ENCODE results near the gene PRKCD. TPM values are rescaled to one million over a fixed set of nuclear protein-coding genes. Genes with fewer than 3 reads are reported as not detected.

The PRKCD gene
- total and polyA plus RNA-seq, 2 donors (not counting 1 experiment from before 2014, with no cell fraction given): 46.7 to 68.8 TPM

DNA sequence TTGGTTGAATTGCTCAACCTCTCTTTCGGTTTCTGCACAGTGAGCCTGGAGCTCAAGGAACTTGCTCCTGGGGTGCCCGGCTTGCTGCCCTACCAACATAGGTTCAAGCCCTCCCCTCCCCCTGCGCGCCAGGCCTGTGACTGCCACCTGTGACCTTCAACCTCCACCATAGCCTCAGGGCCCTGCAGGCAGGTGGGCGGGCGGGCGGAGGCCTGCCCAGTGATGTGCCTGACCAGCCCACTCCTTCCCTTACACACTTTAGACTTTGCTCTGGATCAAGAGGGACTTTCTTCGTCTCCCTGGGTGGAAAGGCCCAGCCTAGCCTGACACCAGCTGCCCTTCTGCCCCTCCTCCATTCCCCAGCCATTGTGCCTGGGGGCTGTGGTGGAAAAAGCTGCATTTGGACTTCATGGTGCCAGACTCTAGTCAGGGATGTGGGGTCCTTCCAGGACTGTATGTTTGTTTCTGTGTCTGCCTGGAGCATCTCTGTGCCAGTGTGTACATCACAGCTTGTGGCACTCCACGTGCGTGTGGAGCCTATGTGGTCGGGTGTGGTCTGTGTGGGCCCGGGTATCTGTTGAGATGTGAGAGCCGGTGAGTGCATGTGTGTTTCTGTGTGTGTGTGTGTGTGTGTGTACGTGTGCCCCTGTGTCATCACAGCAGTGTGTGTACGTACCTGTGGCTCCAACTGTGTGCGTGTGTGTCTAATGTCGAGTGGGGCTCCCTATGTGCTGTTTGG, 9.5 kb downstream of the PRKCD start:
- Histone ChIP-seq H3K79me2 (ENCODE audit: control insufficient read depth, insufficient read depth, low read length) (peaks cover 100% of the 10 kb centered on the region), H3K4me3 (ENCODE audit: control extremely low read depth in 1 of 5, extremely low read depth in 1 of 5, insufficient read depth in 1 of 5, low read depth in 2 of 5, low read length in 4 of 5) (peak overlapping the region in 3 of 5 experiments; percentile 13 to 45 (median 26)), H4K20me1 (ENCODE audit: control insufficient read depth, insufficient read depth, low read length, poor library complexity, severe bottlenecking) (peaks cover 100% of the 10 kb centered on the region), H3K27me3 (replicated peaks in 1 of 4; ENCODE audit: control extremely low read depth in 1 of 4, control insufficient read depth in 3 of 4, insufficient read depth in 4 of 4, low read length in 3 of 4) (no peaks in the 10 kb centered on the region), H3K27ac (ENCODE audit: low read length in 2 of 2) (no peak overlapping the region), H3K36me3 (replicated peaks in 1 of 2; ENCODE audit: control extremely low read depth in 1 of 2, control insufficient read depth in 1 of 2, extremely low read depth in 1 of 2, insufficient read depth in 2 of 2, low read length in 1 of 2) (peaks cover 0 to 51% of the 10 kb centered on the region in 2 experiments), H3K4me1 (ENCODE audit: control insufficient read depth in 2 of 2, insufficient read depth in 2 of 2, low read length in 2 of 2) (peaks cover 99 to 100% of the 10 kb centered on the region in 2 donors), H3K4me2 (replicated peaks; ENCODE audit: low read depth, low read length, poor library complexity, severe bottlenecking) (peak overlapping the region; percentile 78), H3K9ac (ENCODE audit: low read length) (peak overlapping the region; percentile 11), H3K9me3 (ENCODE audit: control extremely low read depth in 1 of 3, control insufficient read depth in 2 of 3, insufficient read depth in 1 of 3, low read length in 2 of 3) (no peaks in the 10 kb centered on the region), H2AFZ (ENCODE audit: insufficient read depth, low read depth, low read length, poor library complexity, severe bottlenecking) (no peak overlapping the region)
- DNase-seq: peak; percentile 69
- ChIA-PET CTCF (interaction anchor here (1.0 to 2.6 kb wide), 6 partner anchors 11 to 36 kb away, joined by 3 to 17 read pairs (median 7); partner anchors contain the start of gene PRKCD), POLR2A (interaction anchor here (0.5 to 1.9 kb wide), 3 partner anchors 8 to 10 kb away, joined by 3 to 11 read pairs (median 4); partner anchors contain the start of gene PRKCD)
- no peak for TF ChIP-seq EZH2 (IDR thresholded peaks at IDR 0.05; ENCODE audit: borderline replicate concordance, insufficient read depth, low read depth, low read length, poor library complexity, severe bottlenecking)
- TF ChIP-seq, protein P1, sequence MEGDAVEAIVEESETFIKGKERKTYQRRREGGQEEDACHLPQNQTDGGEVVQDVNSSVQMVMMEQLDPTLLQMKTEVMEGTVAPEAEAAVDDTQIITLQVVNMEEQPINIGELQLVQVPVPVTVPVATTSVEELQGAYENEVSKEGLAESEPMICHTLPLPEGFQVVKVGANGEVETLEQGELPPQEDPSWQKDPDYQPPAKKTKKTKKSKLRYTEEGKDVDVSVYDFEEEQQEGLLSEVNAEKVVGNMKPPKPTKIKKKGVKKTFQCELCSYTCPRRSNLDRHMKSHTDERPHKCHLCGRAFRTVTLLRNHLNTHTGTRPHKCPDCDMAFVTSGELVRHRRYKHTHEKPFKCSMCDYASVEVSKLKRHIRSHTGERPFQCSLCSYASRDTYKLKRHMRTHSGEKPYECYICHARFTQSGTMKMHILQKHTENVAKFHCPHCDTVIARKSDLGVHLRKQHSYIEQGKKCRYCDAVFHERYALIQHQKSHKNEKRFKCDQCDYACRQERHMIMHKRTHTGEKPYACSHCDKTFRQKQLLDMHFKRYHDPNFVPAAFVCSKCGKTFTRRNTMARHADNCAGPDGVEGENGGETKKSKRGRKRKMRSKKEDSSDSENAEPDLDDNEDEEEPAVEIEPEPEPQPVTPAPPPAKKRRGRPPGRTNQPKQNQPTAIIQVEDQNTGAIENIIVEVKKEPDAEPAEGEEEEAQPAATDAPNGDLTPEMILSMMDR (IDR thresholded peaks at IDR 0.05): no peak
- 55% methylated on average over 16 of the region's 17 CpGs for WGBS (ENCODE audit: insufficient coverage)
- intact Hi-C loops (cut with micrococcal nuclease): loop anchor here (1.0 kb wide), 2 partner anchors 8 to 10 kb away; no protein-coding TSS in a partner anchor
- Mint-ChIP-seq H3K27me3 (no peaks in the 10 kb centered on the region), H3K4me3 (peak overlapping the region; percentile 67), H3K9me3 (ENCODE audit: insufficient read depth) (no peaks in the 10 kb centered on the region), H3K4me1 (peaks cover 99% of the 10 kb centered on the region), H3K27ac (peak overlapping the region; percentile 83)
- ATAC-seq (ENCODE audit: low read depth): peak; percentile 48

DNA sequence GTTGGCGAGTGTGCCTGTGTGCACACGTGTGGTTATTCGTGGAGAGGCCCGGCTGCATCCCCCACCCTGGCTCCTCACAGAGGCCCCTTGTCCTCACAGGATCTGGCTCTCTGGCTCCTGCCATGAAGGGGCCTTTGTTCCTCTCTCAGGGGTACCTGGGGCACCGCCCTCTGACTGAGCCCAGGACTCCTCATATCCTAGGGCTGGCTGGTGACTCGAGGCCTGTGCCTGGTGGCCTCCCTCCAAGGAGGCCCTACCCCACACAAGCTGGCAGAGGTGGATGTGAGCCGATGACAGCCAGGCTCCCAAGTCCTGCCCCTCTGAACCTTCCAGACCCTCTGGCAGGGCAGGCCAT, 10.0 kb downstream of the PRKCD start:
- Histone ChIP-seq H3K79me2 (ENCODE audit: control insufficient read depth, insufficient read depth, low read length) (peaks cover 100% of the 10 kb centered on the region), H3K9ac (ENCODE audit: low read length) (no peak overlapping the region), H3K4me1 (ENCODE audit: control insufficient read depth in 2 of 2, insufficient read depth in 2 of 2, low read length in 2 of 2) (peaks cover 100% of the 10 kb centered on the region in 2 donors), H4K20me1 (ENCODE audit: control insufficient read depth, insufficient read depth, low read length, poor library complexity, severe bottlenecking) (peaks cover 100% of the 10 kb centered on the region), H3K9me3 (ENCODE audit: control extremely low read depth in 1 of 3, control insufficient read depth in 2 of 3, insufficient read depth in 1 of 3, low read length in 2 of 3) (no peaks in the 10 kb centered on the region), H3K4me2 (replicated peaks; ENCODE audit: low read depth, low read length, poor library complexity, severe bottlenecking) (peak overlapping the region; percentile 78), H2AFZ (ENCODE audit: insufficient read depth, low read depth, low read length, poor library complexity, severe bottlenecking) (no peak overlapping the region), H3K36me3 (replicated peaks in 1 of 2; ENCODE audit: control extremely low read depth in 1 of 2, control insufficient read depth in 1 of 2, extremely low read depth in 1 of 2, insufficient read depth in 2 of 2, low read length in 1 of 2) (peaks cover 0 to 52% of the 10 kb centered on the region in 2 experiments), H3K27ac (ENCODE audit: low read length in 2 of 2) (no peak overlapping the region), H3K27me3 (replicated peaks in 1 of 4; ENCODE audit: control extremely low read depth in 1 of 4, control insufficient read depth in 3 of 4, insufficient read depth in 4 of 4, low read length in 3 of 4) (no peaks in the 10 kb centered on the region), H3K4me3 (ENCODE audit: control extremely low read depth in 1 of 5, extremely low read depth in 1 of 5, insufficient read depth in 1 of 5, low read depth in 2 of 5, low read length in 4 of 5) (no peak overlapping the region)
- ChIA-PET CTCF (interaction anchor here (0.6 to 2.6 kb wide), 4 partner anchors 8 to 137 kb away, joined by 3 to 17 read pairs (median 6); no protein-coding TSS in a partner anchor), POLR2A (no interaction called here)
- Mint-ChIP-seq H3K4me1 (peaks cover 99% of the 10 kb centered on the region), H3K27me3 (no peaks in the 10 kb centered on the region), H3K9me3 (ENCODE audit: insufficient read depth) (no peaks in the 10 kb centered on the region), H3K4me3 (peak overlapping the region; percentile 67), H3K27ac (peak overlapping the region; percentile 83)
- DNase-seq (no peak), ATAC-seq (ENCODE audit: low read depth) (no peak)
- TF ChIP-seq, protein P1 (IDR thresholded peaks at IDR 0.05): no peak
- intact Hi-C loops (cut with micrococcal nuclease): no loop called here
- 79% methylated on average over 5 of the region's 7 CpGs for WGBS (ENCODE audit: insufficient coverage)
